K562 (cell line): ENCODE results near the gene LIMCH1. TPM values are rescaled to one million over a fixed set of nuclear protein-coding genes. Genes with fewer than 3 reads are reported as not detected.

Experiments
- ATAC-seq: fragments of 200-7000 bp; cut with Tn5 transposase; 3 replicates; pipeline ENCODE4 v1.9.1; 2020; ENCODE audit warnings: moderate library complexity
- BruUV-seq: library from RNA; stranded (reverse); fragments of 400-500 nt; replicated peaks from 2 replicates; lab custom pipeline; 2021; lab: Mats Ljungman, UMichigan
- CTCF ChIA-PET: fragments of 300-600 bp; formaldehyde crosslinking; extraction: SDS; loops from one replicate; lab custom pipeline; 2021; ENCODE audit warnings: low intra/inter-chr PET ratio; lab: Yijun Ruan, JAX
- POLR2A ChIA-PET: fragments of 300-600, 350-650 bp; sonication (Branson Sonifier 250); formaldehyde crosslinking; extraction: SDS; loops from one replicate; lab custom pipeline; 2021; ENCODE audit warnings: antibody characterized with exemption, inconsistent platforms; lab: Yijun Ruan, JAX
- DNase-seq, 4 experiments: peaks; one replicate each; pipeline versions ENCODE4 v3.0.0 to v3.0.0-alpha.2; 2011 to 2018; ENCODE audit warnings: low spot score in 3 of 4, mixed read lengths in 3 of 4; ENCODE audit errors: extremely low read depth in 1 of 4
- FAIRE-seq: peaks from 2 replicates; lab custom pipeline; 2011; peaks lifted over from hg19 to GRCh38; lab: Jason Lieb, UNC
- H2AFZ ChIP-seq: 2 replicates; pipeline ENCODE4 v1.6.0; 2011; ENCODE audit warnings: low read depth, low read length, control low read depth, inconsistent platforms
- H3K27ac ChIP-seq: fragments of 200-600 bp; 3 replicates; pipeline ENCODE4 v1.8.0; 2011; ENCODE audit warnings: low read depth, mild to moderate bottlenecking, control low read depth, inconsistent platforms, low read length, moderate library complexity, mixed read lengths; ENCODE audit errors: extremely low read depth
- H3K27me3 ChIP-seq, 2 experiments: fragments of 300-600 bp in 1 of 2; 2 replicates in 1 of 2; 3 replicates in 1 of 2; pipeline versions ENCODE4 v1.6.0 to v1.8.0; 2011; ENCODE audit warnings: inconsistent platforms in 2 of 2, low read length in 2 of 2, mild to moderate bottlenecking in 1 of 2, mixed read lengths in 1 of 2, moderate library complexity in 1 of 2; ENCODE audit not compliant: control insufficient read depth in 2 of 2, insufficient read depth in 2 of 2
- H3K36me3 ChIP-seq: fragments of 300-600 bp; 3 replicates; pipeline ENCODE4 v1.8.0; 2011; ENCODE audit warnings: mild to moderate bottlenecking, low read length, inconsistent platforms; ENCODE audit not compliant: control insufficient read depth, insufficient read depth
- H3K4me1 ChIP-seq, 2 experiments: fragments of 200-600 bp in 1 of 2; replicated peaks in 1 of 2; 2 replicates in 1 of 2; 3 replicates in 1 of 2; pipeline versions ENCODE4 v1.5.1 to v1.8.0; 2011; ENCODE audit warnings: inconsistent platforms in 2 of 2, low read length in 2 of 2, mild to moderate bottlenecking in 1 of 2, mixed read lengths in 1 of 2, moderate library complexity in 1 of 2; ENCODE audit not compliant: control insufficient read depth in 2 of 2, insufficient read depth in 2 of 2
- H3K4me2 ChIP-seq: 2 replicates; pipeline ENCODE4 v1.6.1; 2011; ENCODE audit warnings: low read length, control low read depth, inconsistent platforms, mixed read lengths; ENCODE audit not compliant: insufficient read depth
- H3K4me3 ChIP-seq: fragments of 200-600 bp; sonication (generic), shearing (Covaris generic); 2 replicates; pipeline ENCODE4 v1.5.1; 2016; ENCODE audit warnings: control low read depth, inconsistent platforms
- H3K79me2 ChIP-seq: fragments of 200-600 bp; 3 replicates; pipeline ENCODE4 v1.8.0; 2011; ENCODE audit warnings: low read length, inconsistent platforms; ENCODE audit not compliant: control insufficient read depth, insufficient read depth
- H3K9ac ChIP-seq, 2 experiments: 2 replicates each; pipeline versions ENCODE4 v1.6.0 to v1.6.1; 2011; ENCODE audit warnings: low read depth in 2 of 2, low read length in 2 of 2, control low read depth in 1 of 2, inconsistent platforms in 1 of 2, mild to moderate bottlenecking in 1 of 2, mixed read lengths in 1 of 2; ENCODE audit not compliant: insufficient read depth in 1 of 2
- H3K9me1 ChIP-seq: one replicate; pipeline ENCODE4 v1.6.0; 2011; ENCODE audit warnings: inconsistent platforms, mild to moderate bottlenecking, low read length, moderate library complexity; ENCODE audit not compliant: control insufficient read depth, insufficient read depth
- H3K9me3 ChIP-seq: replicated peaks from 2 replicates; pipeline ENCODE4 v1.5.1; 2011; ENCODE audit warnings: low read depth, low read length, inconsistent platforms; ENCODE audit not compliant: control insufficient read depth, insufficient read depth
- H4K20me1 ChIP-seq: replicated peaks from 2 replicates; pipeline ENCODE4 v1.6.1; 2011; ENCODE audit warnings: low read length, inconsistent platforms, mixed read lengths; ENCODE audit not compliant: control insufficient read depth, insufficient read depth
- ADNP ChIP-seq: fragments of 200-800 bp; sonication (Bioruptor generic); IDR thresholded peaks from 2 replicates; pipeline ENCODE4 v1.6.1; 2016; ENCODE audit warnings: missing genetic modification characterization, missing compliant biosample characterization
- CCNT2 ChIP-seq: IDR thresholded peaks from 2 replicates; pipeline ENCODE4 v1.6.1; 2011; ENCODE audit warnings: borderline replicate concordance, low read depth, mild to moderate bottlenecking, moderate library complexity, mixed read lengths, low read length; ENCODE audit not compliant: insufficient read length; ENCODE audit errors: extremely low read depth
- DDX20 ChIP-seq: fragments of 450-650 bp; IDR thresholded peaks from 2 replicates; pipeline ENCODE4 v1.6.1; 2016; ENCODE audit warnings: missing genetic modification characterization, low read depth, mild to moderate bottlenecking, missing compliant biosample characterization, moderate library complexity
- E4F1 ChIP-seq: fragments of 250-450 bp; sonication (Bioruptor Pico); IDR thresholded peaks from 2 replicates; pipeline ENCODE4 v1.5.0; 2021; ENCODE audit warnings: mild to moderate bottlenecking, borderline replicate concordance
- FOXO4 ChIP-seq: fragments of 450-650 bp; formaldehyde crosslinking; IDR thresholded peaks from 2 replicates; pipeline ENCODE4 v1.4.0; 2020; ENCODE audit warnings: mild to moderate bottlenecking, moderate library complexity
- RBM14 ChIP-seq: fragments of 200-400 bp; formaldehyde crosslinking; IDR thresholded peaks from 2 replicates; pipeline ENCODE4 v1.6.1; 2018; ENCODE audit warnings: low read depth, mild to moderate bottlenecking, low read length, moderate library complexity, borderline replicate concordance; ENCODE audit not compliant: insufficient read depth
- RNF2 ChIP-seq: sonication (generic); IDR thresholded peaks from 2 replicates; pipeline ENCODE4 v1.6.1; 2016
- SNAPC5 ChIP-seq: fragments of 250-450 bp; sonication (Bioruptor Pico); IDR thresholded peaks from 2 replicates; pipeline ENCODE4 v1.8.0; 2021; ENCODE audit warnings: moderate library complexity, mild to moderate bottlenecking, inconsistent platforms
- TEAD1 ChIP-seq, 2 experiments: fragments of 450-650 bp in 1 of 2; sonication (generic) in 1 of 2; formaldehyde crosslinking; IDR thresholded peaks; 2 replicates each; pipeline versions ENCODE4 v1.4.0 to v1.8.0; 2020 to 2022; ENCODE audit warnings: mild to moderate bottlenecking in 2 of 2, missing genetic modification reagents in 1 of 2
- ZFP1 ChIP-seq: fragments of 450-650 bp; formaldehyde crosslinking; IDR thresholded peaks from 2 replicates; pipeline ENCODE4 v1.4.0; 2020; ENCODE audit warnings: mild to moderate bottlenecking, mixed read lengths
- ZNF253 ChIP-seq: fragments of 250-450 bp; sonication (Bioruptor Pico); conservative IDR thresholded peaks from 2 replicates; pipeline ENCODE4 v1.6.1; 2021; ENCODE audit warnings: mild to moderate bottlenecking
- ZNF778 ChIP-seq: fragments of 450-650 bp; formaldehyde crosslinking; IDR thresholded peaks from 2 replicates; pipeline ENCODE4 v1.4.0; 2020; ENCODE audit warnings: mild to moderate bottlenecking, moderate library complexity
- WGBS: fragments of 100-300 bp; shearing (Covaris generic); methylation state at CpG from one replicate; pipeline ENCODE4 v1.1.6; 2016; ENCODE audit warnings: low coverage, mixed read lengths; ENCODE audit not compliant: insufficient coverage; ENCODE audit errors: missing lambda C conversion rate; 5-methylcytosine and 5-hydroxymethylcytosine counted together
- in situ Hi-C: fragments of 300-500 bp; cut with MboI; formaldehyde crosslinking; loops from 4 replicates; pipeline ENCODE4 v1.15.0; 2018; ENCODE audit warnings: inconsistent platforms, mixed read lengths
- intact Hi-C: fragments of 100-400 bp; cut with micrococcal nuclease; formaldehyde crosslinking; loops from 2 replicates; pipeline ENCODE4 v1.14.2; 2022
- polyA plus RNA-seq, 8 experiments: library from polyadenylated mRNA; depleted of rRNA in 4 of 8; stranded (reverse) in 5 of 8; unstranded in 3 of 8; fragments of >200 nt; fragmentation: Nextera tagmentation in 2 of 8; fragmentation: Illumina TruSeq in 1 of 8; extraction: Ambion mirVana in 2 of 8; extraction: Trizol in 1 of 8; gene quantifications; 2 replicates each; pipeline versions ENCODE4 v1.2.1 to v1.2.3, GENCODE V29; 2011 to 2014; ENCODE audit warnings: inconsistent platforms in 1 of 8, missing spikeins in 1 of 8
- total RNA-seq, 7 experiments: library from RNA; depleted of rRNA in 6 of 7; stranded (reverse); fragments of >200 nt in 6 of 7; fragmentation: Illumina TruSeq in 2 of 7; extraction: Trizol in 2 of 7; gene quantifications; 2 replicates each; pipeline versions ENCODE4 v1.2.1 to v1.2.3, GENCODE V29; 2011 to 2021; ENCODE audit warnings: low replicate concordance in 1 of 7

Gene LIMCH1
- total and polyA plus RNA-seq, 9 of the 15 experiments (the other 6 are each of a cell fraction or from before 2014, with no cell fraction given): 0.35 TPM; not detected in 8

GRCh38 chr4:41631523-41631922, 93.6 kb downstream of the LIMCH1 start:
- Histone ChIP-seq H3K27me3 (no peaks in the 10 kb centered on the region), H3K79me2 (no peaks in the 10 kb centered on the region), H3K9ac (no peak overlapping the region), H3K4me2 (no peak overlapping the region), H3K9me3 (no peaks in the 10 kb centered on the region), H4K20me1 (no peaks in the 10 kb centered on the region), H2AFZ (no peak overlapping the region), H3K4me1 (no peaks in the 10 kb centered on the region), H3K27ac (no peak overlapping the region), H3K9me1 (no peaks in the 10 kb centered on the region), H3K4me3 (no peak overlapping the region), H3K36me3 (no peaks in the 10 kb centered on the region)
- WGBS: 4% methylated on average over 3 of the region's 3 CpGs
- TF ChIP-seq CCNT2: no peak
- no peak for TF ChIP-seq TEAD1 (CRISPR knock-in tag; IDR thresholded peaks at IDR 0.05)
- intact Hi-C loops: no loop called here
- BruUV-seq: no TSS peak
- in situ Hi-C loops: no loop called here
- ATAC-seq (no peak), DNase-seq (no peak), FAIRE-seq (no peak)
- ChIA-PET CTCF (no interaction called here), POLR2A (no interaction called here)

- Histone ChIP-seq H3K79me2 (no peaks in the 10 kb centered on the region), H3K27me3 (no peaks in the 10 kb centered on the region), H3K36me3 (no peaks in the 10 kb centered on the region), H2AFZ (no peak overlapping the region), H3K4me2 (no peak overlapping the region), H3K27ac (no peak overlapping the region), H3K4me1 (no peaks in the 10 kb centered on the region), H3K9me3 (no peaks in the 10 kb centered on the region), H4K20me1 (no peaks in the 10 kb centered on the region), H3K9ac (no peak overlapping the region), H3K4me3 (no peak overlapping the region), H3K9me1 (no peaks in the 10 kb centered on the region)
- no peak for DNase-seq
- 0% methylated on average over 11 of the region's 11 CpGs for WGBS
- ATAC-seq: no peak
- in situ Hi-C loops (no loop called here), intact Hi-C loops (no loop called here)
- CTCF ChIA-PET: no interaction called here
- no TSS peak for BruUV-seq
- POLR2A ChIA-PET: interaction anchor here (1.0 kb wide), 1 partner anchor 13 kb away, joined by 4 read pairs; no protein-coding TSS in a partner anchor
- no peak for FAIRE-seq
- TF ChIP-seq SNAPC5 (CRISPR knock-in tag): no peak
- TF ChIP-seq ZNF253 (CRISPR knock-in tag): no peak
- no peak for TF ChIP-seq RNF2
- no peak for TF ChIP-seq E4F1 (CRISPR knock-in tag)
- TF ChIP-seq ZFP1 (CRISPR knock-in tag): no peak
- TF ChIP-seq DDX20 (tag): no peak
- no peak for TF ChIP-seq ZNF778 (CRISPR knock-in tag)
- no peak for TF ChIP-seq RBM14
- no peak for TF ChIP-seq FOXO4 (CRISPR knock-in tag)
- TF ChIP-seq ADNP (tag): no peak
Measured at GRCh38 chr4:41632481-41633073, 94.6 kb downstream of the LIMCH1 start.
